ENCODE measurements around the gene PIK3R6.
"Not testable (repeated sequence)": the region's sequence is repeated elsewhere in the genome, so short reads cannot be mapped to it uniquely, and the experiment has no call there.

Gene PIK3R6

DNA sequence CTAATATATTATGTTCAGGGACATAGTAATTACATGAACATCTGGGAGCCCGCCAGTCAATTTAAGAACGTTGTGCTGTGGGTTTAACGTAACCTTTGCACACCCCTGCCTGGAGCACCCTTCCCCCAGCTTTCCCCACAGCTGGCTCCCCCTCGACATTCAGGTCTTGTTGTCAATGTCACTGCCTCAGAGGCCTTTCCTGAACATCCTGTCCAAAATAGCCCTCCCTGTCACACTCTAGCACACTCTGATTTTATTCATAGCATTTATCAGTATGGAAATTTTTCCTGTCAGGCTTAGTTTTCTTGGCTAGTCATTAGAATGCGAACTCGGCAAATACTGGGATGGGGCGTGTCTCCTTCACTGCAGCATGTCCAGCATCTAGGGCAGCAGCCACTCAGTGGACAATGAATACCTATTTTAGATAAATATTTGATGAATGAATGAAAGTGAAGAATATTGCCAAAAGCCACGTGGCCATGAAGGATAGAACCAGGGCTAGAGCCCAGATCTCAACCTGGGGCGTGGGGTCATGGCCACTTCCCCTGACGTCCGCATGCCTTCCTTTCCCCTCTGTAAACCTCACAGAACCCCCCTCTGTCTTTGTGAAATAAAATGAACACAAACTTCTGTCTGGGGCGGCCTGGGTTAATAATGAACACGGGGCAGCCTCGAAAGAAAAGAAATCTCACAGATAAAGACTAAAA lies 10.5 kb downstream of the PIK3R6 start:
- FAIRE-seq: no peak
- no peak for DNase-seq (ENCODE audit: low spot score)

DNA sequence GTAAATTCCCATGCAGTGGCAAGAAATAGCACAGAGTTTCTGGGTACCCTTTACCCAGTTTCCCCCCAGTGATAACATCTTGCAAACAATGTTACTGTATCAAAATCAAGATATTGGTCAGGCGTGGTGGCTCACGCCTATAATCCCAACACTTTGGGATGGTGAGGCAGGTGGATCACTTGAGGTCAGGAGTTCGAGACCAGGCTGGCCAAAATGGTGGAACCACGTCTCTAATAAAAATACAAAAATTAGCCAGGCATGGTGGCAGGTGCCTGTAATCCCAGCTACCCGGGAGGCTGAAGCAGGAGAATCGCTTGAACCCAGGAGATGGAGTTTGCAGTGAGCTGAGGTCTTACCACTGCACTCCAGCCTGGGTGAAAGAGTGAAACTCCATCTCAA lies 11.3 kb downstream of the PIK3R6 start:
- FAIRE-seq; DNase-seq (ENCODE audit: low spot score): not testable (repeated sequence)

DNA sequence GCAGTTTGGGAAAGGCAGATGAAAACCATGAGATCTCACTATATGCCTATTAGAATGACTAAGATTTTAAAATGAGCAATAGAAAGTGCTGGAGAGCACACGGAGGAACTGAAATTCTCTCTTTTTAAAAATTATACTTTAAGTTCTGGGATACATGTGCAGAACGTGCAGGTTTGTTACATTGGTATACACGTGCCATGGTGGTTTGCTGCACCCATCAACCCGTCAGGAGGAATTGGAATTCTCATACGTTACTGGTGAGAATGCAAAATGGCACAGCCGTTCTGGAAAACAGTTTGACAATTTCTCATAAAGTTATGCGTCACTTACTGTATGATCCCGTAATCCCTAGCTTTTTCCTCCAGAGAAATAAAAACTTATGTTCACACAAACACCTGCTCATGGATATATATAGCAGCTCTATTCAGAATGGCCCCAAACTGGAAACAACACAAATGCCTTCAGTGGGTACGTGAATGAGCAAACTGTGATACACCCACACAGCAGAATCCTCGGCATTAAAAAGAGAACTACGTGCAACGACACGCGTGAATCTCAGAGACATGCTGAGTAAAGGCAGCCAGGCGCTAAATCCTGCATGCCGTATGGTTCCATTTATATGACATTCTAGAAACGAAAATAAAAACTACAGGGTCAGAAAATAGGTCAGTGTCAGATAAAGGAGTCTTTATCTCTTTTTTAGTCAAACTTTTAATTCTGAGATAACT lies 11.8 kb downstream of the PIK3R6 start:
- DNase-seq (ENCODE audit: low spot score) (no peak), FAIRE-seq (no peak)

DNA sequence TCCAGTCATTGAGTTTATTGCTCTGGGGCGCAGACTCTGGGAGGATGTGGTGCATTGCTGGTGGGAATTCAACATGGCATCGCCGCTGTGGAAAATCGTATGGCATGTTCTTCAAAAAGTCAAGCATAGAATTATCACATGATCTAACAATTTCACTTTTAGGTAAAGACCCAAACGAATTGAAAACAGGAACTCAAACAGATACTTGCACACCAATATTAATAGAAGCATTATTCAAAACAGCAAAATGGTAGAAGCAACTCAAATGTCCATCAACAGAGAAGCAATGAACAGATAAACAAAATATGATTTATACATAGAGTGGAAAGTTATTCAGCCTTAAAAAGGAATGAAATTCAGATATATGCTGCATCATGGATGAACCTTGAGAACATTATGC lies 15.9 kb downstream of the PIK3R6 start:
- DNase-seq (ENCODE audit: low spot score) (no peak), FAIRE-seq (no peak)

DNA sequence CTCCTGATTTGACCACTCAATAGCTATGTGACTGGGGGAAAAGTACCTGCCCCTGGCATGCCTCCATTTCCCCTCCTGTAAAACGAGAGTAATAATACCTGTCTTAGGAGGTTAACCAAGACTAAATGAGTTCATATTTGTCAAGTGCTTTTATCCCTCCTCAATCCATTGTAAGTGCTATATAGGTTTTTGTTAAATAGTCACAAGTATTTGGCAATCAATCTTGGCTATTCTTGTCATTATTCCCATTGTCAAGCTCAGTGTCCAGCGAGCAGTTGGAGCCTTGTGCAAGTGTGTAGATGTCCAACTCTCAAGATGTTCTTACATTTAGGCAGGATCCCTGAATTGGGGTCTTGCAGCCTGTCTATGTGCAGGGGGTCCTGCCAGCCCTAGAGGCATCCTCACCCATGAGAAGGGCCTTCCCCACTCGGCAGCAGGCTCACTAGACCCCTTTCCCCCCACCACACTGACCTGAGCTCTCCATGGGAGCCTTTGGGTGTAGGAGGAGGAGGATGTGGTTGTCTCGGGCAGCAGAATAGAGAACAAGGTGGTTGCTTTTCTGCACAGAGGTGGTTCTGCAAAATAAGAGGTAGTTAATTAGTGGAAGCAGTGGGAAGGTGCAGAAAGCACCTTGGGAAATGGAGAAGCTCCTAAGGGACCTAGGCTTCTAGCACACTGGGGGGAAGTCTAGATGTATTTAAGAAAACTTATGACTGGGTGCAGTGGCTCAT lies 18.0 kb downstream of the PIK3R6 start:
- no peak for FAIRE-seq
- no peak for DNase-seq (ENCODE audit: low spot score)

DNA sequence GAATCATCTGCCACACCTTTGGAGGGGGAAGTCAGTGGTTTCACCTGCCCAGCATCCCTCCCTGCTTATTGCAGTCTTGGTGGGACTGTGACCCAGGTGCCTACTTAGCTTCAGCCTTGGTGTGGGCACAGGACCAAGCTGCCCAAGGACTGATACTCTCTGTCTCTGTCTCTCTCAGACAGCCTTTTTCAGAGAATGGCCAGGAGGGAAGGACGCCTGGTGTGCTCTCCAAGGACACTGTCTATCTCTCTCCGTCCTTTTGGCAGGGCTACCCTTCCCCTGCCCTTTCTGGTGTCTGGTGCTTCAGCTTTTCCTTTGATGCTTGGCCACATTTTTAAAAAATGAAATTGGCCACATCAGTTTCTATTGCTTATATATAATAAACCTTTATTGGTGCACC lies 19.6 kb downstream of the PIK3R6 start:
- no peak for FAIRE-seq

DNA sequence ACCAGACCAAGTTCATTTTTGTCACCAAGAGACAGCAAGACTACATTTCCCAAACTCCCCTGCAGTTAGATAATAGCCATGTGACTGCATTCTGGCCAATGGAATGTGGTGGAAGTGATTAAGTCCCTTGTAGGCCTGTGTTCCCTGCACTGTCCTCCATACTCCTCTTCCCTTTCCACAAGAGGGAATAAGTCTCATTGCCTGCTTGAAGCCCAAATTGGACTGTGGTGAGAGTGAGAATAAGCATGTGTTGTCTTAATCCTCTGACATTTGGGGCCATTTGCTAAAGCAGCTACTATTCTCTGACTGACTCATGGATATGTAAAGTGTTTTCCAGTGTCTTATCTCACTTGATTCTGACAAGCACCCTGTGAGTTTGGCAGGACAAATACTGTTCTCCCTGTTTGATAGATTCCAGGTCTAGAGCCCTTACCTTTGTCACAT lies 20.7 kb downstream of the PIK3R6 start:
- DNase-seq (ENCODE audit: low spot score) (peak; percentile 30), FAIRE-seq (no peak)

More for the DNA sequence above, 19.6 kb downstream of the PIK3R6 start:
- DNase-seq (ENCODE audit: low spot score): no peak

DNA sequence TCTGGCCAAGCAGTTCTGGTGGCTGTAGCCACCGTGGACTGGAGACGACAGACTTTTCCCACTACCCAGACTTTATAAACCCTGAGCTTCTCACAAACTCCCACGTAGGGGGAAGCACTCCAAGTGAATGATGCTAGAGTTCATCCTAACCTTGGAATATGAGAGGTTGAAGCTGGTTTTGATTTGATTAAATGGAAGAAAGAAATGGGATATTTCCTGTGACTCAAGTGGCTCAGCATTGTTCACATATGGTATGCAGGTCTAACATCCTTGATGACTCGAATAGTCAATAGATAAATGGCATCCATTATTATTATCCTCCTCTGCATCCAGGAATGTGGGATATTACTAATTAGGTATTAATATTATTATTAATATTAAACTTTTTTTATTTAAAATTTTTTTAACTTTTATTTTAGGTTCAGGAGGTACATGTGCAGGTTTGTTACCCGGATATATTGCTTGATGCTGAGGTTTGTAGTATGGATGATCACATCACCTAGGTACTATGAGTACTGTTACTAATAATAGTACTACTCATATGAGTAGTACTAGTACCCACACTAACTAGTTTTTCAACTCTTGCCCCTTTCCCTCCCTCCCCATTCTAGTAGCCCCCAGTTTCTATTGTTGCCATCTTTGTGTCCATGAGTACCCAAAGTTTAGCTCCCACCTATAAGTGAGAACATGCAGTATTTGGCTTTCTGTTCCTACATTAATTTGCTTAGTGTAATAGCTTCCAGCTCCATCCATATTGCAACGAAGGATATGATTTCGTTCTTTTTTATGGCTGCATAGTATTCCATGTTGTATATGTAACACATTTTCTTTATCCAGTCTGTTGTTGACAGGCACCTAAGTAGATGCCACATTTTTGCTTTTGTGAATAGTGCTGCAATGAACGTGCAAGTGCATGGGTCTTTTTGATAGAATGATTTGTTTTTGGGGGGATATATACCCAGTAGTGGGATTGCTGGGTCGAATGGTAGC lies 22.9 kb downstream of the PIK3R6 start:
- no peak for DNase-seq (ENCODE audit: low spot score)
- no peak for FAIRE-seq

DNA sequence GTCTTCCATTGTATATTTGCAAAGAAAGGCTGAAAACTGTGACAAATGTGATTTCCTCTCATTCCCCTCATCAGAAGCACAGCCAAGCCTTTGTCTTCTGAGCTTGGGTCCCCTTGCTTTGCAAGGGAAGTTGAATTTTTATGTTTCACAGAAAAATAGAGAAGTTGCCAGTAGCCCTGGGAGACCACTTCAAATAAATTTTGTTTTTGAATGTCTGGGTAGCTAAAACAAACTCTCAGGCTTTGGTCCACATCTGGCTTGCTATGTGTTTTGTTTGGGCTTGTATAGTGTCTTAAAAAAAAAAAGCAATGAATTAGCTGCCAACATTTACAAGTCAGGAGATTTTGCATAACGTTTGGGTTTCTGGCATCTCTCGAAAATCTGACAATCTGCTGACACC lies 24.1 kb downstream of the PIK3R6 start:
- DNase-seq (ENCODE audit: low spot score) (no peak), FAIRE-seq (no peak)

DNA sequence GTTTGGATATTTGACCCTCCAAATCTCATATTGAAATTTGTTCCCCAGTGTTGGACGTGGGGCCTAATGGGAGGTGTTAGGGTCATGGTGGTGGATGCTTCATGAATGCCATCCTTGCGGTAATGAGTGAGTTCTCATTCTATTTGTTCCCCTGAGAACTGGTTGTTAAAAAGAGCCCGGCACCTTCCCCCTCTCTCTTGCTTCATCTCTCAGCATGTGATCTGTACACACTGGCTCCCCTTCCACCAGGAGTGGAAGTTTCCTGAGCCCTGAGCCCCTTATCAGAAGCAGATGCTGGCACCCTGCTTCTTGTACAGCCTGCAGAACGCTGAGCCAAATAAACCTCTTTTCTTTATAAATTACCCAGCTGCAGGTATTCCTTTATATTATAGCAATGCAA lies 25.6 kb downstream of the PIK3R6 start:
- DNase-seq (ENCODE audit: low spot score) (no peak), FAIRE-seq (no peak)

DNA sequence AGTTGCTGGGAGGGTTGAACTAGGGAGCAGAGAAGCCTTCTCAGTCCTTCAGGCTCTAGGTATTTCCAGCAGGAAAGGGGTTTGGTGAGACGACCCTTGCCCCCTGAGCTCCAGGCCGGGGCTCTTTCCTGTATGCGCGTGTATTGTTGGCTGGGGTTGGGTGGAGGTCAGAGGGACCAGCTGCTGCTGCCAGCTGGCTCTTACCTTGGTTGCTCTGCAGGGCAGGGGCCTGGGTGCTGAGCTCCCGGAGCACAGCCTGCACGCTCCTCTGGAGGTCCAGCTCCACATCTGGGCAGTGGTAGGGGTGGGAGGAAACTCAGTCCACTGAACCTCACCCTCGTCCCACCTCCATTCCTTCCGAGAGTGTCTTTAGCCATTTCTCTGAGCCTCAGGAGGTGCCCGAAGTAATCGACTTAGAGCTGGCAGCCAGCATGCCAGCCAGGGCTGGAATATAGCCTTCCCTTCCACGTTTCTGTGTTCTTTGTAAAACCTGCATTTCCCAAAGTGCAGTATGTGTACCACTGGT lies 28.0 kb downstream of the PIK3R6 start:
- no peak for DNase-seq (ENCODE audit: low spot score)
- no peak for FAIRE-seq

DNA sequence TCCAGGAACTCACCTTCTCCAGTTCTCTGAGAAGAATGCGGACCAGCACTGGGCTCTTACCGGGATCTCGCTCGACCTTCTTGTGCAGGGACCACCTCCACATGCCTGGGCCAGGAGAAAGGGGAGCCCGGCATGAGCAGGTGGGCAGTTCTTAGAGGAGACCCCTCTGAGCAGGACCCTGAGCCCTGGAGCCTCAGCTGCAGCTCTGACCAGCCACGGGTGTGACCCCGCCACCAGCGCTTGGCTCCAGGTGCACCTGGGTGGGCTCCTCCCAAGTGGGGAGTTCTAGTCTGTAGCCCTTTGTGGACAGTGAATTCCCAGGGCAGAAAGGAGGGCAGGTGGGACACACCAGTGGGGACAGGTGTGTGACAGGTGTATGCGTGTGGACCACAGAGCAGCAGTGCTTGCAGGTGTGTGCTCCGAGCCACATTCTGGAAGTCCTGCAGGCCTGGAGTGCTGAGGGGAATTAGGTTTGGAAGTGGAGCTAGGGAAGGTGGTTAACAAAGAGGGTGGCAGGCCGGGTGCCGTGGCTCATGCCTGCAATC lies 28.9 kb downstream of the PIK3R6 start:
- FAIRE-seq: no peak
- DNase-seq (ENCODE audit: low spot score): no peak

DNA sequence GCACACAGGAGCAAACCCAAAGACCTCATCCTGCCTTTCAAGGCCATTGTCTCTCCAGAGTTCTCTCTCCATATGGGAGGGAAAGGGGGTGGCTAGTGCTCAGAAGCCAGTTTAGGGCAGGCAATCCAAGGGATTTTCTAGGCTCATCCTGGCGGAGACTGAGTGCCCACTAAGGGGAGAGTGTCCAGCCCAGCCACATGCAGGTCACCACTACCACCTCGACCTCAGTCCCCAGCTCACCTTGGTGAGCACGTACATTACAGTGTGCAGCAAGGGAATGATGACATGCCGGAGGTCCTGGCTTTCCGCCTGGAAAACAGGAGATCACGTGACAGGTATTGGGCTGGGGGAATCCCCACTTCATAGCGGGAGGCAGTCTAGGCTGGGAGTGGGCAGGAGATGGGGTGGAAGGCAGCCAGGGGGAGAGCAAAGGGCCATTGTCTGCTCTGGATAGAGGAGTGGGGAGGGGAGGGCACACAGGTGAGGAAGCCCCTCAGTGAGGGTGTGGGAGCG lies 29.9 kb downstream of the PIK3R6 start:
- FAIRE-seq (no peak), DNase-seq (ENCODE audit: low spot score) (peak; percentile 34)

DNA sequence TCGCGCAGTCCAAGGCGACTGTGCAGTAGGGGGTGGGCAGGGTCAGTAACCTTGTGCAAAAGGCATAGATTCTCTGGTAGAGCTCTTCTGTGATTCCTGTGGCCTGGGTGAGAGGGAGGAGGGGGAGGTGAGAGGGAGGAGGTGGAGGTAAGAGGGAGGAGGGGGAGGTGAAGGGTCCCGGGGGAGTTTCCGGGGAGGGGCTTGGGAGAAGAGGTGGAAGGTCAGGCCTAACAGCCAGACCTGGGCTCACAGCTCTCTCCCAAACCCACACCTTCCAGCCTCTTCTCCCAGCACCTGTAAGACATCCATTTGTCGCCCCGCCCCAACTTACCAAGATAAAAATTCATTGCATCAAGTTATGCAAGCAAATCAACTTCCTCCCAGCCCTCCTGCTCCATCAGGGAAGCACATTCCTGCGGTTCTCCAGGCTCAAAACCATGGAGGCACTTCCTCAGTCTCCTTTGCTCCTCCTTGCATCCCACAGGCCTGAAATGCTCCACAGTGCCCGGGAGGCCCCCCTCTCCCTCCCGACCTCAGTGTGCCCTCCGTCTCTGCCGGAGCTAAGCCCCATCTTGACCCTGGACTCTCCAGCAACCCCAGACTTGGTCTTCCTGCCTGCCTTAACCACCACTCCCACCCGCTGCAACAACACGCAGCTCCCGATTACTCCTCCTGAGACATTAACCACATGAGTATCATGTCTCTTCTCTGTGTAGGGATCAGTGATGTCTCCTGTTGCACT lies 30.5 kb downstream of the PIK3R6 start:
- no peak for DNase-seq (ENCODE audit: low spot score)
- no peak for FAIRE-seq

DNA sequence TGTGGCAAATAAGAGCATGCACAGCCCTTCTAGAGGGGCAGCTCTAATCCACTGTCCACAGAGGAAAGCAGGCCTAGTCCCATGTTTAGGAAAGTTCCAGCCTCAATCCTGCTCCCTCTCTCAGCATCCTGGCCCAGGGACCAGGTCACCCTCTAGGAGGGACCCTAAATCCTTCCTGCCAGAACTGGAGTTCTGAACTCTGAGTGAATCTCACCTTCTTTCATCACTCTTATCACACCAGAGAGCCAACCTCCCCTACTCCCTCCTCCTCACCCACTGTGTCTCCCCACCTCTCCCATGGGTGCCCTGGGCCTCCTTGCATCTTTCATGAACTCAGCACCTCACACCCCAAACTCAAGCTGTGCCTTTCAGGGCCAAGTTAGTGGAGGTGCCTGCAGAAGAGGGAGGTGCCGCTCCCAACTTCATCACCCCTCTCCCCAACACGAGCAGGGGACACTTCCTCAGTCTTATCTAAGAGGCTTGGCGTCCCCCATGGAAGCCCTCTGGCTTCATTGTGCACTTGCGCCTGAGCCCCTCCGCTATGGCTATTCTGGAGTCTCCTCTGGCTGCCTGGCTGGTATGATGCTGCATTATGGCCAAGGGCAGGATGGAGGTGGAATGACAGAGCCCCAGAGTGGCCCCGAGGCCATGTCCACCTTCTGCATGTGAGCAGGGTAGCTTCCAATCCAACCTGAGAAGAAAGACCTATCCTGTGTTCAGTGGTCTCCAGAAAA lies 31.7 kb downstream of the PIK3R6 start:
- no peak for FAIRE-seq
- DNase-seq (ENCODE audit: low spot score): no peak

DNA sequence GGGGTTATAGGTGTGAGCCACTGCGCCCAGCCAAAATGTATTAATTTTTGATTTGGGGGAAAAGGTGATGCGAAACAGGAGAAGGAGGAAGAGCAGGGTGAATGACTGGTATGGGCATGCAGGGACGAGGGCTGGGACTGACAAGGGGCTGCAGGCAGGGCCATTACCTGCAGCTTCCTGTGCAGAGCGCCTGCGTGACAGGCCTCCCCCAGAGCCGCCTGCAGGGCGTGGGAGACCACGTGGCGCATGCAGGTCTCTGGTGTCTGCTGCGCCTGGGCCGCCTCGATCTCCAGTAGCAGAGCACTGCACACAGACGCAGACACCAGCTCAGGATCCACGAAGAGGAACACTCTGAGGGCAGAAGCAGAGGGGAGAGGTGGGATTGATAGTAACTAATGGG lies 32.4 kb downstream of the PIK3R6 start:
- FAIRE-seq (no peak), DNase-seq (ENCODE audit: low spot score) (no peak)

DNA sequence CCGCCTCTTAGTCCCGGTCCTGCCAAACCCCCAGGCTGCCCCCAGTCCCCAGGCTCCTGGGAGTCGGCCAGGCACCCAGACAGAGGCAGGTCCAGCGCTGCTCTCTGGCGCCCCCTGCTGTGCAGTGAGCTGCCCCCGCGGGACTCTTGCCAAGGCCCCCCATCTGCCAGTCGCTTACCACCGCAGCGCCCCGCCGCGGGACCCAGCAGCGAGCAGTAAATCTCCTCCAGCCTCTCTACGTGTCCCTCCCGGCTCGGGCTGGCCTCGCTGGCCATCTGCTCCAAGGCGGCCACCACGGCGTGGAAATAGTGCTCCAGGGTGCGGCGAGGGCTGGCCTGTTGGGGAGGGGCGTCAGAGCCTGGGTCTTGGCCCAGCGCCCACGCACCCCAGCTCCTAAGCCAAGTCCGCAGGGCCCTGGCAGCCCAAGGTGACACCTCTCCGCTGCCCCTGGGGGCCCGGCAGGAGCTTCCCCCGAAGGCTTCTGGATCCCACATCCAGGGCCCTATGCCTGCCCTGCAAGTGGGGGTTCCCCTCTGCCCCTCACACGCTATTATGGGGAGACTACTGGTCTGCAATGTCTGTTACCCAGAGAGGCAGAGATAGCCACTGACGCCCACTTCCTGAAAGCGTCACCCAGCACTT lies 34.6 kb downstream of the PIK3R6 start:
- DNase-seq (ENCODE audit: low spot score) (no peak), FAIRE-seq (no peak)

DNA sequence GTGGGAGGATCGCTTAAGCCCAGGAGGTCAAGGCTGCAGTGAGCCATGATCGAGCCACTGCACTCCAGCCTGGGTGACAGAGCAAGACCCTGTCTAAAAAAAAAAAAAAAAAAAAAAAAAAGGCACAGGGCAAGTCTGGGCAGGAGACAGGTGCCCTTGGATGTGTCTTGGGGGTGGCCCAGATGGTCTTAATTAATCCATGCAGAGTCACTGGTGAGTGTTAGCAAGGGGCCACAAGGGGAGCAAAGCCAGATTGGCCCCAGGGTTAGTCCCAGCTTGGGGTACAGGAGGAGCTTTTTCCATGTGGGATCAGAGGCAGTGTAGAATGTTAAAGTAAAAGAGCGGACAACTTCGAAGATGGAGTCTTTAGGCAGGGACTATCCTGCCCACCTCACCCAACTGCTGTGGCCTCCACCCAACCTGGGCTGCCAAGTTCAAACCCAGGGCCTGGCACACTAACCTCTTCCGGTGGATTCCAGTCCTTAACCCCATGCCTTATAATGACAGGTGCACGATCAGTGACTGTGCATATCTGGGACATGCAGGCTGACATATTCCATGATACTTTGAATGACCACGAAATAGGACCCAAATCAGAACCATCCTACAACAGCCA lies 36.1 kb downstream of the PIK3R6 start:
- DNase-seq (ENCODE audit: low spot score) (no peak), FAIRE-seq (no peak)
